Epithelial cell of proximal tubule (primary cell): ENCODE data around the gene PSMD13. TPM values are rescaled to one million over a fixed set of nuclear protein-coding genes. Genes with fewer than 3 reads are reported as not detected.

Experiments used
- DNase-seq: peaks from one replicate; pipeline ENCODE4 v3.0.0-alpha.2; 2011; ENCODE audit warnings: low read depth
- H3K4me3 ChIP-seq: 2 replicates; pipeline ENCODE4 v1.5.1; 2011; ENCODE audit warnings: low read depth, mild to moderate bottlenecking, low read length
- total RNA-seq: library from RNA; depleted of rRNA; stranded (reverse); fragments of >200 nt; gene quantifications from 2 replicates; pipeline ENCODE4 v1.2.3, GENCODE V29; 2015
- TF ChIP-seq, protein P1 (sequence below): conservative IDR thresholded peaks from 2 replicates; pipeline ENCODE4 v1.5.1; 2012; ENCODE audit warnings: low read depth, mild to moderate bottlenecking, low read length

The PSMD13 gene
- total RNA-seq, 1 donor from 2014 or later: 222 TPM

DNA sequence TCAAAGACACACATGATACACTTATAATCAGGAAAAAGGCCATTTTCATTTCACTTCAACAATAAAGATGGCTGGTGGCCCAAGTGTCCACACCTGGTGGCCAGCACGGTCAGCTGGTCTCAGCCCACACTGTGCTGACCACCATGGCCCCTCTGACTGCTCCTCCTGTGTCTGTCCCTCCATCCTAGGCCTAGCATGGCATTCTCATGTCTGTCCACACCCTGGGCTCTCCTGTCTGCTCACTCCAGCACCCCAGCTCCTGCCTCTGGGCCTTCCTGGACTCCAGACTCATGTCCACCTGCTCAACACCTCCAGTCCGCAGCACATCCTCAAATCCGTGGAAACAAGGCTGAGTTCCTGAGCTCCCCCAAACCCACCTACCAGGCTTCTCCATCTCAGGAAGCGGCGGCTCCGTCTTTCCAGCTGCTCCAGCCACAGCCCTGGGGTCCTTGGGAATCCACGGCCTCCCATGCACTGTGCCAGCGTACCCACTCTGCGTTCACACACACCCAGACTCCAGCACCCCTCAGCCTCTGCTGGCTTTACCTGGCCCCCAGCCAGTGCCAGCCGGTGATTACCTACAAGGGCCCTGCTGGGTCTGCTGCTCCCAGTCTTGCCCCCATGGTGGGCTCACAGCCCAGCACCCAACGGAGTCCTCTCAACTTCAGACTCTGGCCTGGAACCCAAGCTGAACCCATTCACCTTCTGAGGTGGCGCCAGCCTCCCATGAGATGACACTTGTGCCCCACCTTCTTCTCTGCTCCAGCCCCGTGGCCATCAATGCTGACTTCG, 14.6 kb upstream of the PSMD13 start:
- no peak overlapping the region for H3K4me3 ChIP-seq
- TF ChIP-seq, protein P1, sequence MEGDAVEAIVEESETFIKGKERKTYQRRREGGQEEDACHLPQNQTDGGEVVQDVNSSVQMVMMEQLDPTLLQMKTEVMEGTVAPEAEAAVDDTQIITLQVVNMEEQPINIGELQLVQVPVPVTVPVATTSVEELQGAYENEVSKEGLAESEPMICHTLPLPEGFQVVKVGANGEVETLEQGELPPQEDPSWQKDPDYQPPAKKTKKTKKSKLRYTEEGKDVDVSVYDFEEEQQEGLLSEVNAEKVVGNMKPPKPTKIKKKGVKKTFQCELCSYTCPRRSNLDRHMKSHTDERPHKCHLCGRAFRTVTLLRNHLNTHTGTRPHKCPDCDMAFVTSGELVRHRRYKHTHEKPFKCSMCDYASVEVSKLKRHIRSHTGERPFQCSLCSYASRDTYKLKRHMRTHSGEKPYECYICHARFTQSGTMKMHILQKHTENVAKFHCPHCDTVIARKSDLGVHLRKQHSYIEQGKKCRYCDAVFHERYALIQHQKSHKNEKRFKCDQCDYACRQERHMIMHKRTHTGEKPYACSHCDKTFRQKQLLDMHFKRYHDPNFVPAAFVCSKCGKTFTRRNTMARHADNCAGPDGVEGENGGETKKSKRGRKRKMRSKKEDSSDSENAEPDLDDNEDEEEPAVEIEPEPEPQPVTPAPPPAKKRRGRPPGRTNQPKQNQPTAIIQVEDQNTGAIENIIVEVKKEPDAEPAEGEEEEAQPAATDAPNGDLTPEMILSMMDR: no peak
- no peak for DNase-seq

DNA sequence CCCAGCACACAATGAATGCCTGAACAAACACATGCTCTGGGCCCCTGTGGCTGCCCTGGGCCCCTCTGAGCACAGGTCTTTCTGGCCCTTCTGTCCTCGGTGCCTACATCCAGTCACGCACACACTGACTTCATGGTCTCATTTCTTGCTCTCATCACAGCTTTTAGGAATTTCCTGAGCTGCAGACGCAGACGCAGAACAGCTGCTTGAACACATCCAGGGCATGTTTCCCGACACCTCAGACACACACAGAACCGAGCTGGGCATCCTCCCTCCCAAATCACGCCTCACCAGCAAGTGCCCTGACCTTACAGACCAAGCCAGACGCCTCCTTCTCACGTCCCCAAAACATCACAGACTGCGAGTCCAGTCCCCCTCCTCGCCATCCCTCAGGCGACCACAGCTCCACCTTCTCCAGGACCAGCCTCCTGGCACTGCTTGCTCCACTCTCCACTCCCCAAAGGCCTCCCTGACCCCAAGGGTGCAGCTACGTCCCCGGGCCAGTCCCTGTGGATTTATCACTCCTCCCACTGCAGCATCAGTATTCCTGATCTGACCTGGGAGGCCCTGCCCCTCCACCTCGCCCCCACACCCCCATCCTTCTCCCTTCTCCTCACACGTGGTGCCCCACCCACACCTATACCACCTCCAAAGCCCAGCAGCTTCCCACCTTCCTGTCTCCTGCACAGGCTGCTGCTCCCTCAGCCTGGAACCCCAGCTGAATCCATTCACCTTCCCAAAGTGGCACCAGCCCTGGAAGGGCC, 13.6 kb upstream of the PSMD13 start:
- DNase-seq: no peak
- H3K4me3 ChIP-seq: no peak overlapping the region
- TF ChIP-seq, protein P1: no peak

DNA sequence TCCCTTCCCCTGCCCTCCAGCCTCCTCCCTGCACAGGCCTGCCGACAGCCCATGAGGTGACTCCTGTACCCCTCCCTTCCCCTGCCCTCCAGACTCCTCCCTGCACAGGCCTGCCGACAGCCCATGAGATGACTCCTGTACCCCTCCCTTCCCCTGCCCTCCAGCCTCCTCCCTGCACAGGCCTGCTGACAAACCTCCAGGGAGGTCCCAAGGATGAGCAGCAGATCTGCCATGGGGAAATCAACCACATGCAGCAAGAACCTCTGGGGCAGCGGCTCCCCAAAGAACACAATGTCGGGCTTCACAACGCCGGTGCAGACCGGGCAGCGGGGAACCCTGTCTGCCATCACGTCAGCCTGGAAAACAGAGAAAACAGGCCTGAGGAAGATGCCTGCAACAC, 12.9 kb upstream of the PSMD13 start:
- TF ChIP-seq, protein P1: no peak
- DNase-seq: no peak
- no peak overlapping the region for H3K4me3 ChIP-seq

DNA sequence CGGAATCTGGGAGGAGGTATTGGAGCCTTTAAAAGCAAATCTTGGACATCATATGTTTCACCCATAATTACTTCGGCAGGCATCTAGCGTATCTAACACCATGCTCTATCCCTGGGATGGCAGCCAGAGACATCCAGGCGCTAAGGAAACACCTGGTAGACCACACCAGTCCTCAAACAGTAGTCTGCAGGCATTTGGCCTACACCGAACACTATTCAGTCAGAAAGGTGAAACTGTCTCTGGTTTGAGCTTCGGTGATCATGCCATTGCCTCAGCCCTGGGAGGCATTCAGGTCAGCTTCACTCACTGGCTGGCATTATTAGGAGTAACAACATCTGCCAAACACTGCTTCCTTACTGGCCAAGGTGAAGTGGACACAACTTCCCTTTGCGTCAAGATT, 12.4 kb upstream of the PSMD13 start:
- TF ChIP-seq, protein P1: no peak
- H3K4me3 ChIP-seq: no peak overlapping the region

DNA sequence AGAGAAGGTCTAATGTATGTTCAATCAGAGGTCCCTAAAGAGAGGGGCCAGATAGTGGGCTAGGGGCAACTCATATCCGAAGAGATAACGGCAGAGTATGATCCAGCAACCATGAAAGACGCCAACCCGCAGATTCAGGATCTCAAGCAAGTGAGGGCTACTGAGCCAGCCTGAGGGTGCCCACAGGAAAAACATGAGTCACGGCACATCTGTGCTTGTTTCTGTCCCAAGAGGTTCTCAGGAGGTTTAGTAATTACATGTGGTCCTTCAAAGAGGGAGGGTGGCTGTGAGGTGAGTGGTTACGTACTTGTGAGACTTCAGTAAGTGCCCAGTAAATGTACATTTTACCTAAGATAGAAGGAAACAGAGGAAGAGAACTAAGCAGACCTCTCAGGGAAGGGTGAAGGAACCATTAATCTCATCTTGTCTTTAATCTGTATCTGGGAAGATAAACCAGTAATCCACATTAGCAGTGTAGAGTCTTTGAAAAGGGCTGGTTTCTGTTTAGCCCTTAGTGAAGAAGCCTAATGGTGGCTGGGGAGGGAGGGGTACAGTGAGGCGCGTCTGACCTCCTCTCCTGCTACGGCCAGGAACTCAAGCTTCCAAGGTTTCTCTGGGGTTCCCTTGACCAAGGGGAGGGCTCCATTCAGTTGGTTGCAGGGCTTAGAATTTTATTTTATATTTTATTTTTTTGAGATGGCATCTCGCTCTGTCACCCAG, 10.9 kb upstream of the PSMD13 start:
- H3K4me3 ChIP-seq: no peak overlapping the region
- TF ChIP-seq, protein P1: no peak
- DNase-seq: no peak

More for the DNA sequence above, 12.4 kb upstream of the PSMD13 start:
- no peak for DNase-seq

DNA sequence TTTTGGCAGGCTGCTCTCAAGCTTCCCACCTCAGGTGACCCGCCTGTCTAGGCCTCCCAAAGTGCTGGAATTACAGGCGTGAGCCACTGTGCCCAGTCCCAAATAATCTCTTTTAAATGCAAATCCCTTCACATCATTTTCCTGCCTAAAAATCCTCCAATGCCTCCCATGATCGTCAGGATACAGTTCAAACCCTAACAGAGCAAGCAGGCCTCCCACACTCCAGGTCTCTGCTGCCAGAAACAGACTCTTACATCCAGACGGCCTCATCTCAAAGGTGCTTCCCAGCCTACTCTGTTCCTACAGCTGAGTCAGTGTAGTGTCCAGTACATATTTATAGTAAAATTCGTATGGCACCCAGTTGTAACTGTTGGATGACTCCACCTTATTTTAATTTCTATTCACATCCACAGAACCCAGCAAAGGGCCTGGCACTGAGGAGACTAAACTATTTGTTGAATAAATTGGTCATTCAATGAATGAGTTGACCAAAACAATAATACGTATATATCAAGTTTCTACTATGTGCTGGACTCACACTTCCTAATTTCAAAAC, 8.9 kb upstream of the PSMD13 start:
- no peak for DNase-seq
- no peak overlapping the region for H3K4me3 ChIP-seq
- TF ChIP-seq, protein P1: no peak
